K562 (cell line): ENCODE data around the gene NOTCH1. TPM values are rescaled to one million over a fixed set of nuclear protein-coding genes. Genes with fewer than 3 reads are reported as not detected.

Experiments used
- CREM ChIP-seq: IDR thresholded peaks from 2 replicates; pipeline ENCODE4 v1.6.1; 2014; ENCODE audit warnings: antibody characterized with exemption, low read depth
- ESRRB ChIP-seq: fragments of 250-450 bp; sonication (Bioruptor Pico); IDR thresholded peaks from 2 replicates; pipeline ENCODE4 v1.5.0; 2020; ENCODE audit warnings: mild to moderate bottlenecking, moderate library complexity, borderline replicate concordance
- EWSR1 ChIP-seq: fragments of 450-650 bp; IDR thresholded peaks from 2 replicates; pipeline ENCODE4 v1.6.1; 2018; ENCODE audit warnings: borderline replicate concordance, mild to moderate bottlenecking, low read depth, moderate library complexity; ENCODE audit not compliant: partially characterized antibody
- JUND ChIP-seq, 2 experiments: IDR thresholded peaks; 2 replicates in 1 of 2; 3 replicates in 1 of 2; pipeline ENCODE4 v1.6.1; 2011; ENCODE audit warnings: borderline replicate concordance in 2 of 2, low read depth in 2 of 2, low read length in 2 of 2, improper control_type of control experiment in 1 of 2, missing biosample characterization in 1 of 2, missing genetic modification characterization in 1 of 2, missing genetic modification reagents in 1 of 2
- MAFF ChIP-seq: IDR thresholded peaks from 2 replicates; pipeline ENCODE4 v1.6.1; 2012; ENCODE audit warnings: low read length, improper control_type of control experiment
- MYNN ChIP-seq, 2 experiments: sonication (generic); formaldehyde crosslinking in 1 of 2; IDR thresholded peaks; 2 replicates each; pipeline versions ENCODE4 v1.5.0 to v1.6.1; 2016 to 2020; ENCODE audit warnings: antibody characterized with exemption in 1 of 2, missing genetic modification reagents in 1 of 2
- NR2C2 ChIP-seq, 2 experiments: fragments of 200-800 bp in 1 of 2; sonication (Bioruptor generic) in 1 of 2; sonication (generic) in 1 of 2; formaldehyde crosslinking in 1 of 2; IDR thresholded peaks; 2 replicates each; pipeline versions ENCODE4 v1.6.1 to v1.8.0; 2016 to 2022; ENCODE audit warnings: mild to moderate bottlenecking in 1 of 2, missing compliant biosample characterization in 1 of 2, missing genetic modification characterization in 1 of 2, missing genetic modification reagents in 1 of 2
- PHF8 ChIP-seq: fragments of 200-600 bp; sonication (generic); IDR thresholded peaks from 2 replicates; pipeline ENCODE4 v1.6.1; 2012; ENCODE audit warnings: mixed run types, mild to moderate bottlenecking, inconsistent platforms, low read length, moderate library complexity, borderline replicate concordance
- PRMT5 ChIP-seq: sonication (generic); formaldehyde crosslinking; IDR thresholded peaks from 2 replicates; pipeline ENCODE4 v1.5.0; 2020; ENCODE audit warnings: missing genetic modification reagents
- PTRF ChIP-seq: fragments of 450-650 bp; IDR thresholded peaks from 2 replicates; pipeline ENCODE4 v1.6.1; 2016; ENCODE audit warnings: mild to moderate bottlenecking, missing genetic modification characterization, missing compliant biosample characterization
- RBM34 ChIP-seq: fragments of 200-400 bp; formaldehyde crosslinking; IDR thresholded peaks from 2 replicates; pipeline ENCODE4 v1.6.1; 2018; ENCODE audit warnings: low read length, borderline replicate concordance; ENCODE audit not compliant: insufficient read depth
- SIX5 ChIP-seq, 2 experiments: IDR thresholded peaks; 2 replicates each; pipeline ENCODE4 v1.6.1; 2011; ENCODE audit warnings: low read length in 2 of 2, borderline replicate concordance in 1 of 2, low read depth in 1 of 2, mild to moderate bottlenecking in 1 of 2, moderate library complexity in 1 of 2; ENCODE audit not compliant: insufficient read depth in 1 of 2
- SRSF1 ChIP-seq: fragments of 200-400 bp; formaldehyde crosslinking; IDR thresholded peaks from 2 replicates; pipeline ENCODE4 v1.6.1; 2017; ENCODE audit warnings: mild to moderate bottlenecking, low read depth, low read length, moderate library complexity
- SRSF9 ChIP-seq: fragments of 200-400 bp; formaldehyde crosslinking; IDR thresholded peaks from 2 replicates; pipeline ENCODE4 v1.6.1; 2017; ENCODE audit warnings: low read depth, low read length, borderline replicate concordance
- ZNF140 ChIP-seq: fragments of 250-450 bp; sonication (Bioruptor Pico); IDR thresholded peaks from 2 replicates; pipeline ENCODE4 v1.8.0; 2021; ENCODE audit warnings: moderate library complexity, mild to moderate bottlenecking, inconsistent platforms
- ZNF586 ChIP-seq: fragments of 450-650 bp; formaldehyde crosslinking; conservative IDR thresholded peaks from 2 replicates; pipeline ENCODE4 v1.4.0; 2020; ENCODE audit warnings: mild to moderate bottlenecking, moderate library complexity
- ZNF75A ChIP-seq: fragments of 450-650 bp; formaldehyde crosslinking; IDR thresholded peaks from 2 replicates; pipeline ENCODE4 v1.4.0; 2020; ENCODE audit warnings: mild to moderate bottlenecking
- ZNF778 ChIP-seq: fragments of 450-650 bp; formaldehyde crosslinking; IDR thresholded peaks from 2 replicates; pipeline ENCODE4 v1.4.0; 2020; ENCODE audit warnings: mild to moderate bottlenecking, moderate library complexity
- polyA plus RNA-seq, 8 experiments: library from polyadenylated mRNA; depleted of rRNA in 4 of 8; stranded (reverse) in 5 of 8; unstranded in 3 of 8; fragments of >200 nt; fragmentation: Nextera tagmentation in 2 of 8; fragmentation: Illumina TruSeq in 1 of 8; extraction: Ambion mirVana in 2 of 8; extraction: Trizol in 1 of 8; gene quantifications; 2 replicates each; pipeline versions ENCODE4 v1.2.1 to v1.2.3, GENCODE V29; 2011 to 2014; ENCODE audit warnings: inconsistent platforms in 1 of 8, missing spikeins in 1 of 8
- total RNA-seq, 7 experiments: library from RNA; depleted of rRNA in 6 of 7; stranded (reverse); fragments of >200 nt in 6 of 7; fragmentation: Illumina TruSeq in 2 of 7; extraction: Trizol in 2 of 7; gene quantifications; 2 replicates each; pipeline versions ENCODE4 v1.2.1 to v1.2.3, GENCODE V29; 2011 to 2021; ENCODE audit warnings: low replicate concordance in 1 of 7
- TF ChIP-seq, protein P1 (sequence below): fragments of 250-450 bp; sonication (Bioruptor Pico); IDR thresholded peaks from 2 replicates; pipeline ENCODE4 v1.4.0; 2020
- TF ChIP-seq, protein P2 (sequence below): fragments of 450-650 bp; formaldehyde crosslinking; IDR thresholded peaks from 2 replicates; pipeline ENCODE4 v1.4.0; 2020; ENCODE audit warnings: mild to moderate bottlenecking, moderate library complexity
- TF ChIP-seq, protein P3 (sequence below): fragments of 250-450 bp; sonication (Bioruptor Pico); IDR thresholded peaks from 2 replicates; pipeline ENCODE4 v1.4.0; 2020; ENCODE audit warnings: mild to moderate bottlenecking, moderate library complexity, borderline replicate concordance

The NOTCH1 gene
- total and polyA plus RNA-seq, 9 of the 15 experiments (the other 6 are each of a cell fraction or from before 2014, with no cell fraction given): 0.03 to 31.4 (median 2.3) TPM

DNA sequence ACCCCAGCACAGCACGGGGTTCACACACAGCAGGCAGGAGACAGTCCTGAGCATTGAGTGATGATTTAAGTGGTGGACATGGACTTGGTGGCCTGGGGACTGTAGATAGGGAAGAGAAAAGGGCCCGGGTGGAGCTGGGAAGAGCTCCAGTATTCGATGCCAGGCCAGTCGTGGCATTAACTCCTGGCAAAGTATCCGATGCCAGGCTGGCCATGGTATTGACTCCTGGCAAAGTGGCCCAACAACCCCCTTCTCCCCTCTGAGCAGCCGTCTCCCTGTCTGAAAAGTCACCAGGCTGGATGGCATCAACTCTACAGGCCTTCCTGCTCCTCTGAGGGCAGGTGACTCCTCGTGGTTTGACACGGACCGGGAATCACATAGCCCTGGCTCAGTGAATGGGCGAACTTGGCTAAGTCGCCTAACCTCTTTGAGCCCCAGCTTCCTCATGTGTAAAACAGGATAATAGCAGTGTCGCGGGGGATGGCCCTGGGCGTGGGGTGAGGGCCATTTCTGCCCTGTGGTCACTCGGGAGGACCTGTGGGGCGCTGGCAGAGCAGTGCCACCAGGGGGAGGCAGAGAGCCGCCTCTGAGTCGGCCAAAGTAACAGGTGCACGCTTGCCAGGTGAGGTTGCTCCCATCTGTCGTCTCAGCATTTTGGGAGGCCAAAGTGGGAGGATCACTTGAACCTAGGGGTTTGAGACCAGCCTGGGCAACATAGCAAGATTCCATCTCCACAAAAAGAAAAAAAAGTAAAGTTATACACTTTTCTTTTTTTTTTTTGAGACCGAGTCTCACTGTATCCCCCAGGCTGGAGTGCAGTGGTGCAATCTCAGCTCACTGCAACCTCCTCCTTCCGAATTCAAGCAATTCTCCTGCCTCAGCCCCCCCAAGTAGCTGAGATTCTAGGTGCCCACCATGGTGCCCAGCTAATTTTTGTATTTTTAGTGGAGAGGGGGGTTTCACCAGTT is 57.3 kb downstream of the NOTCH1 start (continued):
- TF ChIP-seq, protein P1, sequence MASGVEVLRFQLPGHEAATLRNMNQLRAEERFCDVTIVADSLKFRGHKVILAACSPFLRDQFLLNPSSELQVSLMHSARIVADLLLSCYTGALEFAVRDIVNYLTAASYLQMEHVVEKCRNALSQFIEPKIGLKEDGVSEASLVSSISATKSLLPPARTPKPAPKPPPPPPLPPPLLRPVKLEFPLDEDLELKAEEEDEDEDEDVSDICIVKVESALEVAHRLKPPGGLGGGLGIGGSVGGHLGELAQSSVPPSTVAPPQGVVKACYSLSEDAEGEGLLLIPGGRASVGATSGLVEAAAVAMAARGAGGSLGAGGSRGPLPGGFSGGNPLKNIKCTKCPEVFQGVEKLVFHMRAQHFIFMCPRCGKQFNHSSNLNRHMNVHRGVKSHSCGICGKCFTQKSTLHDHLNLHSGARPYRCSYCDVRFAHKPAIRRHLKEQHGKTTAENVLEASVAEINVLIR (CRISPR knock-in tag): no peak
- TF ChIP-seq ZNF586 (CRISPR knock-in tag) (no peak), ZNF75A (CRISPR knock-in tag) (no peak), NR2C2 (CRISPR knock-in tag; IDR thresholded peaks at IDR 0.05) (no peak), NR2C2 (tag; IDR thresholded peaks at IDR 0.05) (no peak), ZNF140 (CRISPR knock-in tag) (no peak), RBM34 (no peak), EWSR1 (no peak), PTRF (tag) (no peak), MAFF (no peak), ESRRB (CRISPR knock-in tag) (no peak), MYNN (IDR thresholded peaks at IDR 0.05) (no peak), MYNN (CRISPR knock-in tag; IDR thresholded peaks at IDR 0.05) (no peak), CREM (0 out of 2 replicates have a peak, but pooled peaks have one; percentile 23), SRSF9 (no peak), PHF8 (no peak), SRSF1 (no peak), SIX5 (IDR thresholded peaks at IDR 0.05; ENCODE audit: borderline replicate concordance in 1 of 2, insufficient read depth in 1 of 2, low read depth in 1 of 2, low read length in 2 of 2) (no peak), PRMT5 (CRISPR knock-in tag) (no peak), ZNF778 (no peak), JUND (IDR thresholded peaks at IDR 0.05; ENCODE audit: borderline replicate concordance, low read depth, low read length) (no peak), JUND (tag; IDR thresholded peaks at IDR 0.05; ENCODE audit: borderline replicate concordance, low read depth, low read length) (no peak)
- TF ChIP-seq, protein P2, sequence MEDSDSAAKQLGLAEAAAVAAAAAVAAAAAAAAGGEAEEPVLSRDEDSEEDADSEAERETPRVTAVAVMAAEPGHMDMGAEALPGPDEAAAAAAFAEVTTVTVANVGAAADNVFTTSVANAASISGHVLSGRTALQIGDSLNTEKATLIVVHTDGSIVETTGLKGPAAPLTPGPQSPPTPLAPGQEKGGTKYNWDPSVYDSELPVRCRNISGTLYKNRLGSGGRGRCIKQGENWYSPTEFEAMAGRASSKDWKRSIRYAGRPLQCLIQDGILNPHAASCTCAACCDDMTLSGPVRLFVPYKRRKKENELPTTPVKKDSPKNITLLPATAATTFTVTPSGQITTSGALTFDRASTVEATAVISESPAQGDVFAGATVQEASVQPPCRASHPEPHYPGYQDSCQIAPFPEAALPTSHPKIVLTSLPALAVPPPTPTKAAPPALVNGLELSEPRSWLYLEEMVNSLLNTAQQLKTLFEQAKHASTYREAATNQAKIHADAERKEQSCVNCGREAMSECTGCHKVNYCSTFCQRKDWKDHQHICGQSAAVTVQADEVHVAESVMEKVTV: peak; percentile 95
- TF ChIP-seq, protein P3, sequence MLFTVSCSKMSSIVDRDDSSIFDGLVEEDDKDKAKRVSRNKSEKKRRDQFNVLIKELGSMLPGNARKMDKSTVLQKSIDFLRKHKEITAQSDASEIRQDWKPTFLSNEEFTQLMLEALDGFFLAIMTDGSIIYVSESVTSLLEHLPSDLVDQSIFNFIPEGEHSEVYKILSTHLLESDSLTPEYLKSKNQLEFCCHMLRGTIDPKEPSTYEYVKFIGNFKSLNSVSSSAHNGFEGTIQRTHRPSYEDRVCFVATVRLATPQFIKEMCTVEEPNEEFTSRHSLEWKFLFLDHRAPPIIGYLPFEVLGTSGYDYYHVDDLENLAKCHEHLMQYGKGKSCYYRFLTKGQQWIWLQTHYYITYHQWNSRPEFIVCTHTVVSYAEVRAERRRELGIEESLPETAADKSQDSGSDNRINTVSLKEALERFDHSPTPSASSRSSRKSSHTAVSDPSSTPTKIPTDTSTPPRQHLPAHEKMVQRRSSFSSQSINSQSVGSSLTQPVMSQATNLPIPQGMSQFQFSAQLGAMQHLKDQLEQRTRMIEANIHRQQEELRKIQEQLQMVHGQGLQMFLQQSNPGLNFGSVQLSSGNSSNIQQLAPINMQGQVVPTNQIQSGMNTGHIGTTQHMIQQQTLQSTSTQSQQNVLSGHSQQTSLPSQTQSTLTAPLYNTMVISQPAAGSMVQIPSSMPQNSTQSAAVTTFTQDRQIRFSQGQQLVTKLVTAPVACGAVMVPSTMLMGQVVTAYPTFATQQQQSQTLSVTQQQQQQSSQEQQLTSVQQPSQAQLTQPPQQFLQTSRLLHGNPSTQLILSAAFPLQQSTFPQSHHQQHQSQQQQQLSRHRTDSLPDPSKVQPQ (CRISPR knock-in tag): no peak
